ENCODE measurements around the gene ITGA4.

GRCh38 chr2:181570059-181570458 lies 112.9 kb downstream of the ITGA4 start:
- TF ChIP-seq CTCF (IDR thresholded peaks at IDR 0.05; ENCODE audit: insufficient read depth, low read depth, low read length), result no peak
- TF ChIP-seq EZH2 (IDR thresholded peaks at IDR 0.05; ENCODE audit: insufficient read depth, low read length), result no peak
